Measurements from ENCODE around the gene MYL1. TPM values are rescaled to one million over a fixed set of nuclear protein-coding genes. Genes with fewer than 3 reads are reported as not detected.

MYL1 gene
- polyA plus RNA-seq, 1 donor: 10.9 TPM

DNA sequence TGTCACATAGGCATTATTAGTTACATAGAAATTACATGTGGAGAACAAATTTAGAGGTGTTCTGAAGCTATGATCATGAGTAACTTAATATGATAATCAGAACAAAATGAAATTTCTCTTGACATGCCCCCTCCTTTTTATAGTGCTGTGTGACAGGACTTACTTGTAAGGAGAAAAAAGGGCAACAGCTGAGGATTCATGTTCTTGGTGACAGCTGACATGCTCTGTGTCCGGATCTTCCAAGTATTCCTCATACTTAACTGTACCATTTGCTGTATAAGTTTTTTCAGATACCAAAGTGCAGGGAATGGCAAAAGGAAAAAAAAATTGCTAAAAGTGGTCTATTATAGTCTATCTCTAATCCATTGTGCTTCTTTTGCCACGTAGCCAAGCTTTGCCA is 3.5 kb upstream of the MYL1 start:
- no CpG with 5 or more reads among the region's 2 CpGs for WGBS (ENCODE audit: insufficient coverage, low lambda C conversion rate)
- H3K9me3 ChIP-seq (ENCODE audit: control insufficient read depth, low read depth, low read length): no peaks in the 10 kb centered on the region
- H3K27me3 ChIP-seq (ENCODE audit: control insufficient read depth, insufficient read depth, low read length): no peaks in the 10 kb centered on the region
- no peaks in the 10 kb centered on the region for H3K36me3 ChIP-seq (ENCODE audit: control insufficient read depth, insufficient read depth, low read length)
- no peak for DNase-seq
- H3K27ac ChIP-seq (ENCODE audit: low read length): no peak overlapping the region
- no peaks in the 10 kb centered on the region for H3K4me1 ChIP-seq (ENCODE audit: control insufficient read depth, insufficient read depth, low read length)
- no peak overlapping the region for H3K4me3 ChIP-seq (ENCODE audit: low read length)

DNA sequence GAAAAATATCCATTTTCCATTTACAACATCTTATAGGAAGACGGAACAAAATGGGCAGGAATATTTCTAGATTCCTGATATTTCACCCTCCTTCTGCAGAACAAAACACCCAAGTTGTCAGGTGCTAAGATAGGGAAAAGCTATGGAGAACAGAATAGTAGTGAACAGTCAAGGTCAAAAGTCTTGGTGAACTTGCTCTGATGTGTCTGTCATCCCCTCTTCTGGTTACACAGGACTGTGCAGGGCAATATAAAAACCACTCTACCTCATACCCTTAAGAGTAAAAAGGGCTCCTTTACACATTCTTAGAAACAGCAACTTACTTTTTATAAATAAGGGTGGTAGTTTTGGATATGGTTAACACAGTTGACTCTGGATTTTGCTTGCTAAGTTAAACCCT is 4.4 kb downstream of the MYL1 start:
- Histone ChIP-seq H3K27me3 (ENCODE audit: control insufficient read depth, insufficient read depth, low read length) (no peaks in the 10 kb centered on the region), H3K9me3 (ENCODE audit: control insufficient read depth, low read depth, low read length) (no peaks in the 10 kb centered on the region), H3K27ac (ENCODE audit: low read length) (no peak overlapping the region), H3K36me3 (ENCODE audit: control insufficient read depth, insufficient read depth, low read length) (no peaks in the 10 kb centered on the region), H3K4me3 (ENCODE audit: low read length) (no peak overlapping the region), H3K4me1 (ENCODE audit: control insufficient read depth, insufficient read depth, low read length) (no peaks in the 10 kb centered on the region)
- 0% methylated on average over 1 of the region's 1 CpG for WGBS (ENCODE audit: insufficient coverage, low lambda C conversion rate)
- DNase-seq: no peak

- DNase-seq: no peak
- 0% methylated on average over 1 of the region's 1 CpG for WGBS (ENCODE audit: insufficient coverage, low lambda C conversion rate)
- no peaks in the 10 kb centered on the region for H3K9me3 ChIP-seq (ENCODE audit: control insufficient read depth, low read depth, low read length)
- H3K27ac ChIP-seq (ENCODE audit: low read length): no peak overlapping the region
- no peak overlapping the region for H3K4me3 ChIP-seq (ENCODE audit: low read length)
- H3K4me1 ChIP-seq (ENCODE audit: control insufficient read depth, insufficient read depth, low read length): no peaks in the 10 kb centered on the region
- H3K36me3 ChIP-seq (ENCODE audit: control insufficient read depth, insufficient read depth, low read length): no peaks in the 10 kb centered on the region
- no peaks in the 10 kb centered on the region for H3K27me3 ChIP-seq (ENCODE audit: control insufficient read depth, insufficient read depth, low read length)
Measured at GRCh38 chr2:210309548-210310233, 5.3 kb downstream of the MYL1 start.

- H3K36me3 ChIP-seq (ENCODE audit: control insufficient read depth, insufficient read depth, low read length): no peaks in the 10 kb centered on the region
- no peak overlapping the region for H3K27ac ChIP-seq (ENCODE audit: low read length)
- H3K4me3 ChIP-seq (ENCODE audit: low read length): no peak overlapping the region
- no peak for DNase-seq
- H3K4me1 ChIP-seq (ENCODE audit: control insufficient read depth, insufficient read depth, low read length): no peaks in the 10 kb centered on the region
- H3K27me3 ChIP-seq (ENCODE audit: control insufficient read depth, insufficient read depth, low read length): no peaks in the 10 kb centered on the region
- no CpG with 5 or more reads among the region's 3 CpGs for WGBS (ENCODE audit: insufficient coverage, low lambda C conversion rate)
- H3K9me3 ChIP-seq (ENCODE audit: control insufficient read depth, low read depth, low read length): no peaks in the 10 kb centered on the region
Measured at GRCh38 chr2:210303498-210303897, 11.5 kb downstream of the MYL1 start.

- H3K9me3 ChIP-seq (ENCODE audit: control insufficient read depth, low read depth, low read length): no peaks in the 10 kb centered on the region
- no peaks in the 10 kb centered on the region for H3K36me3 ChIP-seq (ENCODE audit: control insufficient read depth, insufficient read depth, low read length)
- no CpG with 5 or more reads among the region's 3 CpGs for WGBS (ENCODE audit: insufficient coverage, low lambda C conversion rate)
- H3K4me3 ChIP-seq (ENCODE audit: low read length): no peak overlapping the region
- no peaks in the 10 kb centered on the region for H3K27me3 ChIP-seq (ENCODE audit: control insufficient read depth, insufficient read depth, low read length)
- DNase-seq: no peak
- no peaks in the 10 kb centered on the region for H3K4me1 ChIP-seq (ENCODE audit: control insufficient read depth, insufficient read depth, low read length)
- no peak overlapping the region for H3K27ac ChIP-seq (ENCODE audit: low read length)
Measured at GRCh38 chr2:210302326-210302725, 12.6 kb downstream of the MYL1 start.

GRCh38 chr2:210299866-210300373 is 15.1 kb downstream of the MYL1 start:
- no peak overlapping the region for H3K4me3 ChIP-seq (ENCODE audit: low read length)
- WGBS (ENCODE audit: insufficient coverage, low lambda C conversion rate): 81% methylated on average over 3 of the region's 3 CpGs
- H3K27me3 ChIP-seq (ENCODE audit: control insufficient read depth, insufficient read depth, low read length): no peaks in the 10 kb centered on the region
- no peak for DNase-seq
- H3K9me3 ChIP-seq (ENCODE audit: control insufficient read depth, low read depth, low read length): no peaks in the 10 kb centered on the region
- H3K4me1 ChIP-seq (ENCODE audit: control insufficient read depth, insufficient read depth, low read length): no peaks in the 10 kb centered on the region
- H3K27ac ChIP-seq (ENCODE audit: low read length): no peak overlapping the region
- no peaks in the 10 kb centered on the region for H3K36me3 ChIP-seq (ENCODE audit: control insufficient read depth, insufficient read depth, low read length)

DNA sequence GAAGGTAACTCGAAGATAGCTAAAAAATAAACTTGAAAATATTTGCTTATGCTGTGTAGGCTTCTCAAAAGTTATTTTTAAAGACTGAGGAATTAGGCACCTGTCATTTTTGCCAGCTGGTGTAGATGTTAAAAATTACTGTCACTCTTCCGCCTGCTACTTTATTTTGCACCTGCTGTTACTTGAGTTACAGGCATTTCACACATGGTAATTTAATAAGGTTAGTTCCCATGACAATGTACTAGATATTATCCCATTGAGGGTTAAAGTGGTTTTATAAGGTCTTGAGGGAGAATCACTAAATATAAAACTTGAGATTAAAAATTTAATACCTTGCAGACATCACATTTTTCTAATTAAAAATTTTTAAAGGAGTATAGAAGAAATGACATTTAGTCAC is 26.6 kb downstream of the MYL1 start:
- no peaks in the 10 kb centered on the region for H3K4me1 ChIP-seq (ENCODE audit: control insufficient read depth, insufficient read depth, low read length)
- H3K36me3 ChIP-seq (ENCODE audit: control insufficient read depth, insufficient read depth, low read length): no peaks in the 10 kb centered on the region
- H3K4me3 ChIP-seq (ENCODE audit: low read length): no peak overlapping the region
- no peaks in the 10 kb centered on the region for H3K27me3 ChIP-seq (ENCODE audit: control insufficient read depth, insufficient read depth, low read length)
- H3K27ac ChIP-seq (ENCODE audit: low read length): no peak overlapping the region
- no CpG with 5 or more reads among the region's 2 CpGs for WGBS (ENCODE audit: insufficient coverage, low lambda C conversion rate)
- H3K9me3 ChIP-seq (ENCODE audit: control insufficient read depth, low read depth, low read length): peaks cover 3% of the 10 kb centered on the region
- DNase-seq: no peak

- H3K4me1 ChIP-seq (ENCODE audit: control insufficient read depth, insufficient read depth, low read length): no peaks in the 10 kb centered on the region
- DNase-seq: no peak
Measured at GRCh38 chr2:210287301-210287700, 27.7 kb downstream of the MYL1 start.

GRCh38 chr2:210286123-210286680 is 28.8 kb downstream of the MYL1 start:
- no peaks in the 10 kb centered on the region for H3K4me1 ChIP-seq (ENCODE audit: control insufficient read depth, insufficient read depth, low read length)
- peaks cover 3% of the 10 kb centered on the region for H3K9me3 ChIP-seq (ENCODE audit: control insufficient read depth, low read depth, low read length)
- no peak for DNase-seq
- no peaks in the 10 kb centered on the region for H3K27me3 ChIP-seq (ENCODE audit: control insufficient read depth, insufficient read depth, low read length)
- H3K4me3 ChIP-seq (ENCODE audit: low read length): no peak overlapping the region
- H3K27ac ChIP-seq (ENCODE audit: low read length): no peak overlapping the region
- H3K36me3 ChIP-seq (ENCODE audit: control insufficient read depth, insufficient read depth, low read length): no peaks in the 10 kb centered on the region

More at GRCh38 chr2:210287301-210287700, 27.7 kb downstream of the MYL1 start:
- no peak overlapping the region for H3K27ac ChIP-seq (ENCODE audit: low read length)
- H3K36me3 ChIP-seq (ENCODE audit: control insufficient read depth, insufficient read depth, low read length): no peaks in the 10 kb centered on the region
- no peaks in the 10 kb centered on the region for H3K27me3 ChIP-seq (ENCODE audit: control insufficient read depth, insufficient read depth, low read length)
- peaks cover 3% of the 10 kb centered on the region for H3K9me3 ChIP-seq (ENCODE audit: control insufficient read depth, low read depth, low read length)
- no peak overlapping the region for H3K4me3 ChIP-seq (ENCODE audit: low read length)

GRCh38 chr2:210277133-210277532 is 37.8 kb downstream of the MYL1 start:
- H3K4me1 ChIP-seq (ENCODE audit: control insufficient read depth, insufficient read depth, low read length): no peaks in the 10 kb centered on the region
- no peaks in the 10 kb centered on the region for H3K9me3 ChIP-seq (ENCODE audit: control insufficient read depth, low read depth, low read length)
- H3K4me3 ChIP-seq (ENCODE audit: low read length): no peak overlapping the region
- no CpG with 5 or more reads among the region's 1 CpG for WGBS (ENCODE audit: insufficient coverage, low lambda C conversion rate)
- DNase-seq: no peak
- no peaks in the 10 kb centered on the region for H3K36me3 ChIP-seq (ENCODE audit: control insufficient read depth, insufficient read depth, low read length)
- no peak overlapping the region for H3K27ac ChIP-seq (ENCODE audit: low read length)
- no peaks in the 10 kb centered on the region for H3K27me3 ChIP-seq (ENCODE audit: control insufficient read depth, insufficient read depth, low read length)

GRCh38 chr2:210271300-210271699 is 43.7 kb downstream of the MYL1 start:
- H3K36me3 ChIP-seq (ENCODE audit: control insufficient read depth, insufficient read depth, low read length): no peaks in the 10 kb centered on the region

More at GRCh38 chr2:210271300-210271699, 43.7 kb downstream of the MYL1 start:
- no peaks in the 10 kb centered on the region for H3K9me3 ChIP-seq (ENCODE audit: control insufficient read depth, low read depth, low read length)
- H3K27me3 ChIP-seq (ENCODE audit: control insufficient read depth, insufficient read depth, low read length): no peaks in the 10 kb centered on the region
- no peak overlapping the region for H3K4me3 ChIP-seq (ENCODE audit: low read length)
- DNase-seq: no peak
- no peak overlapping the region for H3K27ac ChIP-seq (ENCODE audit: low read length)
- H3K4me1 ChIP-seq (ENCODE audit: control insufficient read depth, insufficient read depth, low read length): no peaks in the 10 kb centered on the region
